Left ventricle myocardium superior (tissue), 1 donor: Measurements from ENCODE around the gene STIP1. TPM values are rescaled to one million over a fixed set of nuclear protein-coding genes. Genes with fewer than 3 reads are reported as not detected.

Source experiments
- ATAC-seq: fragments of 200-7000 bp; cut with Tn5 transposase; one replicate; pipeline ENCODE4 v1.9.1; 2020; ENCODE audit warnings: mild to moderate bottlenecking, moderate library complexity
- DNase-seq: peaks from one replicate; pipeline ENCODE4 v3.0.0-alpha.2; 2020
- intact Hi-C: fragments of 100-400 bp; cut with micrococcal nuclease; formaldehyde crosslinking; loops from one replicate; pipeline ENCODE4 v1.11.0; 2022
- total RNA-seq: library from RNA; stranded (reverse); fragmentation: NEBNext Ultra II Directional; extraction: Animal tissue kit (Norgen Biotek cat#: 25700); gene quantifications from one replicate; pipeline ENCODE4 v1.2.1, GENCODE V29; 2021
- donor health status: DM: no; HTN: yes; CAD: no; lungs with severe emphysema.

Gene STIP1
- total RNA-seq, 1 donor from 2014 or later: 127 TPM

- DNase-seq (peak; percentile 67), ATAC-seq (peak; percentile 25)
- intact Hi-C loops: no loop called here
Measured at GRCh38 chr11:64253481-64253880, 67.5 kb downstream of the STIP1 start.

Other genes with a start within 250 kb of the STIP1 start
- gene NAA40, start 247.2 kb upstream of the STIP1 start, total RNA-seq: 26.5 TPM
- gene COX8A, start 211.6 kb upstream of the STIP1 start, total RNA-seq: 1,107 TPM
- 54.4 TPM for gene OTUB1, start 199.7 kb upstream of the STIP1 start, total RNA-seq
- 0.45 TPM for gene FLRT1, start 150.2 kb upstream of the STIP1 start, total RNA-seq
- 139 TPM for gene MACROD1, start 20.1 kb upstream of the STIP1 start, total RNA-seq
- gene FERMT3, start 20.6 kb downstream of the STIP1 start, total RNA-seq: 6.9 TPM
- 84.9 TPM for gene TRPT1, start 40.0 kb downstream of the STIP1 start, total RNA-seq
- 73.9 TPM for gene NUDT22, start 40.1 kb downstream of the STIP1 start, total RNA-seq
- gene DNAJC4, start 44.4 kb downstream of the STIP1 start, total RNA-seq: 59.1 TPM
- gene VEGFB, start 48.4 kb downstream of the STIP1 start, total RNA-seq: 305 TPM
- 50.0 TPM for gene FKBP2, start 54.9 kb downstream of the STIP1 start, total RNA-seq
- gene PPP1R14B, start 60.8 kb downstream of the STIP1 start, total RNA-seq: 132 TPM
- 12.0 TPM for gene PLCB3, start 65.4 kb downstream of the STIP1 start, total RNA-seq
- gene BAD, start 98.5 kb downstream of the STIP1 start, total RNA-seq: 98.7 TPM
- gene GPR137, start 99.7 kb downstream of the STIP1 start, total RNA-seq: 33.6 TPM
- gene KCNK4, start 105.1 kb downstream of the STIP1 start, total RNA-seq: not detected
- gene CATSPERZ, start 114.2 kb downstream of the STIP1 start, total RNA-seq: not detected
- gene ESRRA, start 119.4 kb downstream of the STIP1 start, total RNA-seq: 256 TPM
- gene TRMT112, start 131.4 kb downstream of the STIP1 start, total RNA-seq: 83.4 TPM
- gene PRDX5, start 131.9 kb downstream of the STIP1 start, total RNA-seq: 362 TPM
- gene CCDC88B, start 154.0 kb downstream of the STIP1 start, total RNA-seq: 7.2 TPM
- gene RPS6KA4, start 173.0 kb downstream of the STIP1 start, total RNA-seq: 15.1 TPM